Measurements from ENCODE around the gene WDR45B. TPM values are rescaled to one million over a fixed set of nuclear protein-coding genes. Genes with fewer than 3 reads are reported as not detected.
A peak's percentile ranks its signal among the peaks of the same experiment; 100 is the strongest.
"Not testable (repeated sequence)": the region's sequence is repeated elsewhere in the genome, so short reads cannot be mapped to it uniquely, and the experiment has no call there.

WDR45B gene
- total RNA-seq, 4 donors from 2014 or later: 85.1 to 104 (median 89.3) TPM

DNA sequence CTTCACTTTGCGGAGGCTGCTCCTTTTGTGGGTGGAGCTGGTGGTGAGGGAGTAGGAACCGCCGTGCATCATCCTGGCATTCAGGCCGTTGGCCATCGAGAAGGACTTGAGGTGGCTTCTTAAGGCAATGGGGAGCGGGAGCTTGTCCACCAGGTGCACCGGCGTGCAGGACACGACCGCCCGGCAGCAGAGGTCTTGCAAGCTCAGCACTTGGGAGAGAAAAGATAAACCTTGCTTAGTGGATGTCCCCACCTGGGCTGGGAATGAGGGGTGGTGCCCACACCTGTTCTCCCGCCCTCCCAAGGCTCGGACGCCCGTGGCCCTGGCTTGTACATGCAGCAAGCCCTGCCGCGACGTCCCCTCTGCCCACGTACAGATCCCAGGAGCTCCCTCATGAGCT lies 9.7 kb upstream of the WDR45B start:
- Histone ChIP-seq H3K36me3 (peaks cover 0 to 76% (median 3%) of the 10 kb centered on the region in 3 donors), H3K4me1 (peaks cover 0 to 15% (median 0%) of the 10 kb centered on the region in 3 donors), H3K4me3 (no peak overlapping the region), H3K27ac (no peak overlapping the region), H3K27me3 (no peaks in the 10 kb centered on the region), H3K9me3 (no peaks in the 10 kb centered on the region)
- intact Hi-C loops (cut with DNase I): no loop called here
- TF ChIP-seq, protein P1, sequence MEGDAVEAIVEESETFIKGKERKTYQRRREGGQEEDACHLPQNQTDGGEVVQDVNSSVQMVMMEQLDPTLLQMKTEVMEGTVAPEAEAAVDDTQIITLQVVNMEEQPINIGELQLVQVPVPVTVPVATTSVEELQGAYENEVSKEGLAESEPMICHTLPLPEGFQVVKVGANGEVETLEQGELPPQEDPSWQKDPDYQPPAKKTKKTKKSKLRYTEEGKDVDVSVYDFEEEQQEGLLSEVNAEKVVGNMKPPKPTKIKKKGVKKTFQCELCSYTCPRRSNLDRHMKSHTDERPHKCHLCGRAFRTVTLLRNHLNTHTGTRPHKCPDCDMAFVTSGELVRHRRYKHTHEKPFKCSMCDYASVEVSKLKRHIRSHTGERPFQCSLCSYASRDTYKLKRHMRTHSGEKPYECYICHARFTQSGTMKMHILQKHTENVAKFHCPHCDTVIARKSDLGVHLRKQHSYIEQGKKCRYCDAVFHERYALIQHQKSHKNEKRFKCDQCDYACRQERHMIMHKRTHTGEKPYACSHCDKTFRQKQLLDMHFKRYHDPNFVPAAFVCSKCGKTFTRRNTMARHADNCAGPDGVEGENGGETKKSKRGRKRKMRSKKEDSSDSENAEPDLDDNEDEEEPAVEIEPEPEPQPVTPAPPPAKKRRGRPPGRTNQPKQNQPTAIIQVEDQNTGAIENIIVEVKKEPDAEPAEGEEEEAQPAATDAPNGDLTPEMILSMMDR (IDR thresholded peaks at IDR 0.05): no peak
- no peak for TF ChIP-seq POLR2A (IDR thresholded peaks at IDR 0.05)
- 95% methylated on average over 12 of the region's 19 CpGs; no CpG with 5 or more reads in 1 of the 2 donors for WGBS, 2 donors
- no peak for DNase-seq

DNA sequence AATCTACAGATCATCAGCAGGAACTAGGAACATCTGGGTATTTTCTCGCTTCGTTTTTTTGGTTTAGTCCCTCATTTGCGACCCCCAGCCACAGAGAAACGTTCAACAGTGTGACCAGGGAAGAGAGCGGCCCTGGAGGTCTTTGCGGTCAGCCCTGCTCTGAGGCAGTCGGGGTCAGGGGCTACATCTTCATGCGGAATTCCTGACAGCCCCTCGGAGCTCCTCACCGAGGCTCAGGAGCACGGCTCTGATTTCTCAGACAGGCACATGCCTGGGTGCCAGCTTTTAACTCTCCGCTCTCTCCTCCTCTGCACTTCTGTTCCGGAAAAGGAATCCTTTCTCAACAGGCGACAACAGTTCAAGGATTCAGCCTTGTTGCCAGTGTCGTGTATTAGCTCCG lies 8.0 kb upstream of the WDR45B start:
- Histone ChIP-seq H3K4me1 (peaks cover 0 to 15% (median 0%) of the 10 kb centered on the region in 3 donors), H3K4me3 (no peak overlapping the region), H3K27ac (no peak overlapping the region), H3K27me3 (no peaks in the 10 kb centered on the region), H3K36me3 (peaks cover 0 to 63% (median 0%) of the 10 kb centered on the region in 3 donors), H3K9me3 (no peaks in the 10 kb centered on the region)
- no peak for TF ChIP-seq POLR2A (IDR thresholded peaks at IDR 0.05)
- TF ChIP-seq, protein P1 (IDR thresholded peaks at IDR 0.05): no peak
- WGBS, 2 donors: 87% methylated on average over 10 to 15 of the region's 16 CpGs
- intact Hi-C loops (cut with DNase I): no loop called here
- no peak for DNase-seq

DNA sequence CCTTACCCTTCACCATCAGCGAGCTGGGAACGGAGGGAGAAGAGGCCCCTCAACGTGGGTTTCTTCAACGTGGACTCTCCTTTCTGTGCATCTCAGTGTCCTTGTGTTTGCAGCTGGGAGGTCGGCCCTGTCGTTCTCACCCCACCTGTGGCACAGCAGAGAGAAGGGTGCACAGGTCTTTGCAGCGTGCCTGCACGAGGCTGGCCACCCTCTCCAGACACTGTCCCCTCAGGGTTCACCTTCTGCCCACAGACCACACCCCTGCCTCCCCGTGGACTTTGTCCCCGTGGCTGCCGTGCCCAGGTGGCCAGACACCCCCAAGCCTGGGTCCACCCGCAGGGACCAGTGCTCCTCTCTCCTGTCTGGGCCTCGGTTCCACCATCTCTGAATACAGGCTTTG lies 7.3 kb upstream of the WDR45B start:
- no peaks in the 10 kb centered on the region for H3K9me3 ChIP-seq
- H3K4me1 ChIP-seq: peaks cover 0 to 15% (median 0%) of the 10 kb centered on the region in 3 donors
- H3K27me3 ChIP-seq: no peaks in the 10 kb centered on the region
- WGBS, 2 donors: 73% methylated on average over 11 to 12 of the region's 13 CpGs
- no peak overlapping the region for H3K4me3 ChIP-seq
- no peak for TF ChIP-seq POLR2A (IDR thresholded peaks at IDR 0.05)
- H3K36me3 ChIP-seq: peaks cover 0 to 55% (median 0%) of the 10 kb centered on the region in 3 donors
- intact Hi-C loops (cut with DNase I): no loop called here
- peak overlapping the region in 1 of 4 donors; percentile 70 for H3K27ac ChIP-seq
- no peak for DNase-seq

DNA sequence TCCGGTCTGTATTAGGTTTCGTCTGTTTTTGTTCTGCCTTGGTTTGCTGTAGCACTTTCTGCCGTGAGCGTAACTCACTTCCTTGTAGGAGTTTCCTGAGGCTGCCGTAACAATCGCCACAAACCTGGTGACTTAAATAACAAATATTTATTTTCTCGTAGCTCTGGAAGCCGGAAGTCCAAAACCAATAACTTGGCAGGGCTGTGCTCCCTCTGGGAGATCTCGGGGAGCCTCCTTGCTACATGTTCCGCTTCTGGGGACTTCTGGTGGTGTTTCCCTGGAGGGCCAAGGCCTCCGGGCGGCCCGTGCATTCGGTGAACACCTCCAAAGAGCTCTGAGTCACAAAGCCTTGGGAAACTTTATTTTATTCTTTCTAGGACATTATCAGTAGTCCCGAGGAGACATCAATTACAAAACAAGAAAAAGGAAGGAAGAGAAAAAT lies 6.8 kb upstream of the WDR45B start:
- DNase-seq: no peak
- Histone ChIP-seq H3K9me3 (no peaks in the 10 kb centered on the region), H3K27me3 (no peaks in the 10 kb centered on the region), H3K36me3 (peaks cover 0 to 51% (median 0%) of the 10 kb centered on the region in 3 donors), H3K27ac (peak overlapping the region in 3 of 4 donors; percentile 33 to 70 (median 48)), H3K4me1 (peaks cover 0 to 15% (median 0%) of the 10 kb centered on the region in 3 donors), H3K4me3 (no peak overlapping the region)
- WGBS, 2 donors: 56 to 63% methylated on average over 12 to 14 of the region's 15 CpGs
- intact Hi-C loops (cut with DNase I): no loop called here
- TF ChIP-seq POLR2A (IDR thresholded peaks at IDR 0.05): no peak
- TF ChIP-seq, protein P1 (IDR thresholded peaks at IDR 0.05): no peak

DNA sequence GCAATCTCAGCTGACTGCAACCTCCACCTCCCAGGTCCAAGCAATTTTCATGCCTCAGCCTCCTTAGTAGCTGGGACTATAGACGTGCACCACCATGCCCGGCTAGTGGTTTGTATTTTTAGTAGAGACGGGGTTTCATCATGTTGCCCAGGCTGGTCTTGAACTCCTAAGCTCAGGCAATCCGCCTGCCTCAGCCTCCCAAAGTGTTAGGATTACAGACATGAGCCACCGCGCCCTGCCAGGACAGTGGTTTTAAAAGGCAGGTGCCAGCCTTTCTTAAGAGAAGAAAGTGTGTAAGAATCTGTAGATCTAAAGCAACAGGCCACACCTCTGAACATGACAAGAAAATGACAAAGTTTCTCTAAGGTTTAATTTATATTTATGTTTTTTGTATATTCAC lies 6.4 kb upstream of the WDR45B start:
- H3K27me3 ChIP-seq; intact Hi-C loops (cut with DNase I); H3K4me3 ChIP-seq; DNase-seq; H3K9me3 ChIP-seq: not testable (repeated sequence)
- Histone ChIP-seq H3K36me3 (peaks cover 0 to 46% (median 0%) of the 10 kb centered on the region in 3 donors), H3K27ac (peak overlapping the region in 3 of 4 donors; percentile 48 to 70 (median 49)), H3K4me1 (peaks cover 0 to 15% (median 0%) of the 10 kb centered on the region in 3 donors)
- 68 to 84% methylated on average over 6 of the region's 6 CpGs for WGBS, 2 donors

DNA sequence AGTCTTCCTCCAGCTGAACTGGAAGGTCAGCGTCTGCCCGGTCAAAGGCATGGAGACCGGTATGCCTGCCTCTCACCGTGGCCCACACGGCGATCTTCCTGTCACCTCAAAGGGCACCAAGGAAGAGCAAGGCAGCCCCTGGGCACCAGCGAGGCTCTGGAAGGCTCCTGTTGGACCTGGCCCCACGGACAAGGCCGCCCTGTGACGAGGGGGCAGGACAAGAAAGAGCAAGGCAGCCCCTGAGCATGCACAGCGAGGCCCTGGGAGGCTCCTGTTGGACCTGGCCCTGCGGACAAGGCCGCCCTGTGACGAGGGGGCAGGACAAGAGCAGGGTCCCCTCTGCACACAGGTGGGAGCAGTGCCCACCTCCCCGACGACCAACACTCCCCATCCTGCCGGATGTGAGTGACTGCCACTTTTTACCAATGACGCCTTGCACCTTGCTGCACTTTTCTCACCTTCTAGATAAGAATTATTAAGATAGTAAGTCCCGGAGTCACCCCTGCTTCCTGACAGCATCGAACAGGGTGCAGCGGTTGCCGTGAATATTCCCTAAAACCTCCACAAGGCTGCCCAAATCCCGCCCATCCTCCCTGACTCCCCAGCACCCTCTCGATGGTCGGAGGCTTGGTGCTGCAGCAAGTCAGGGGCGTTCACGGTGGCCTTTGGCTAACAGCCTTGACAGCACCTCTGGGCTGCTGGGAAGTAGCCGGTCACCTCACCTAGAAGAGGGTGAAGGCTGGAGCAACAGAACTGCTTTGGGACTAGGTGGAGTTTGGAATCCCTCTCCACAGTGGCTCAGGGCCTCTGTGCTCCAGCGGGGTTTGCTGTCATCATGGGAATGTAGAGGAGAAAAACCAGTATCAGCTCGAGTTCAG lies 5.6 kb upstream of the WDR45B start:
- H3K27me3 ChIP-seq: no peaks in the 10 kb centered on the region
- intact Hi-C loops (cut with DNase I): no loop called here
- H3K36me3 ChIP-seq: peaks cover 0 to 39% (median 0%) of the 10 kb centered on the region in 3 donors
- peaks cover 0 to 20% (median 0%) of the 10 kb centered on the region in 3 donors for H3K4me1 ChIP-seq
- 75 to 87% methylated on average over 11 to 16 of the region's 30 CpGs for WGBS, 2 donors
- H3K27ac ChIP-seq: peak overlapping the region in 2 of 4 donors; percentile 49 to 70
- DNase-seq: no peak
- TF ChIP-seq, protein P1 (IDR thresholded peaks at IDR 0.05): no peak
- no peak for TF ChIP-seq POLR2A (IDR thresholded peaks at IDR 0.05)
- no peaks in the 10 kb centered on the region for H3K9me3 ChIP-seq
- no peak overlapping the region for H3K4me3 ChIP-seq
